ENCODE data around the gene SEC63. TPM values are rescaled to one million over a fixed set of nuclear protein-coding genes. Genes with fewer than 3 reads are reported as not detected.
"Not testable (repeated sequence)": the region's sequence is repeated elsewhere in the genome, so short reads cannot be mapped to it uniquely, and the experiment has no call there.

The SEC63 gene
- total RNA-seq, 1 donor from 2014 or later, result 311 TPM

- peaks cover 8% of the 10 kb centered on the region for H3K9me3 Mint-ChIP-seq (ENCODE audit: unreplicated experiment)
- H3K4me1 Mint-ChIP-seq (ENCODE audit: low read depth, unreplicated experiment), result peaks cover 17% of the 10 kb centered on the region
- no peaks in the 10 kb centered on the region for H3K36me3 Mint-ChIP-seq (ENCODE audit: unreplicated experiment)
- peaks cover 17% of the 10 kb centered on the region for H3K27me3 Mint-ChIP-seq (ENCODE audit: unreplicated experiment)
- peak overlapping the region; percentile 8 for H3K4me3 Mint-ChIP-seq (ENCODE audit: unreplicated experiment)
- no peak for DNase-seq
- no peak for TF ChIP-seq CTCF (IDR thresholded peaks at IDR 0.05; ENCODE audit: partially characterized antibody, unreplicated experiment)
- H3K27ac Mint-ChIP-seq (ENCODE audit: unreplicated experiment), result peak overlapping the region; percentile 95
Measured at GRCh38 chr6:108001696-108002231, 43.8 kb upstream of the SEC63 start.

- H3K36me3 Mint-ChIP-seq (ENCODE audit: unreplicated experiment); H3K9me3 Mint-ChIP-seq (ENCODE audit: unreplicated experiment); DNase-seq; H3K27ac Mint-ChIP-seq (ENCODE audit: unreplicated experiment); H3K4me3 Mint-ChIP-seq (ENCODE audit: unreplicated experiment): not testable (repeated sequence)
- Mint-ChIP-seq H3K27me3 (ENCODE audit: unreplicated experiment) (peaks cover 17% of the 10 kb centered on the region), H3K4me1 (ENCODE audit: low read depth, unreplicated experiment) (peaks cover 23% of the 10 kb centered on the region)
Measured at GRCh38 chr6:108000259-108000658, 42.3 kb upstream of the SEC63 start.

GRCh38 chr6:107999341-107999740 lies 41.3 kb upstream of the SEC63 start:
- Mint-ChIP-seq H3K36me3 (ENCODE audit: unreplicated experiment) (no peaks in the 10 kb centered on the region), H3K27ac (ENCODE audit: unreplicated experiment) (no peak overlapping the region)

GRCh38 chr6:107991772-107992550 lies 34.0 kb upstream of the SEC63 start:
- DNase-seq, result no peak
- no peaks in the 10 kb centered on the region for H3K36me3 Mint-ChIP-seq (ENCODE audit: unreplicated experiment)
- H3K4me1 Mint-ChIP-seq (ENCODE audit: low read depth, unreplicated experiment), result peaks cover 15% of the 10 kb centered on the region
- no peaks in the 10 kb centered on the region for H3K27me3 Mint-ChIP-seq (ENCODE audit: unreplicated experiment)
- peak overlapping the region; percentile 49 for H3K27ac Mint-ChIP-seq (ENCODE audit: unreplicated experiment)
- TF ChIP-seq CTCF (IDR thresholded peaks at IDR 0.05; ENCODE audit: partially characterized antibody, unreplicated experiment), result no peak
- H3K9me3 Mint-ChIP-seq (ENCODE audit: unreplicated experiment), result peaks cover 2% of the 10 kb centered on the region
- no peak overlapping the region for H3K4me3 Mint-ChIP-seq (ENCODE audit: unreplicated experiment)

More at GRCh38 chr6:107999341-107999740, 41.3 kb upstream of the SEC63 start:
- H3K27me3 Mint-ChIP-seq (ENCODE audit: unreplicated experiment), result peaks cover 17% of the 10 kb centered on the region
- TF ChIP-seq CTCF (IDR thresholded peaks at IDR 0.05; ENCODE audit: partially characterized antibody, unreplicated experiment), result no peak
- peaks cover 23% of the 10 kb centered on the region for H3K4me1 Mint-ChIP-seq (ENCODE audit: low read depth, unreplicated experiment)
- DNase-seq, result no peak
- H3K9me3 Mint-ChIP-seq (ENCODE audit: unreplicated experiment), result peaks cover 9% of the 10 kb centered on the region
- no peak overlapping the region for H3K4me3 Mint-ChIP-seq (ENCODE audit: unreplicated experiment)

GRCh38 chr6:107991061-107991460 lies 33.1 kb upstream of the SEC63 start:
- no peak overlapping the region for H3K4me3 Mint-ChIP-seq (ENCODE audit: unreplicated experiment)
- no peak for DNase-seq
- no peaks in the 10 kb centered on the region for H3K27me3 Mint-ChIP-seq (ENCODE audit: unreplicated experiment)
- H3K9me3 Mint-ChIP-seq (ENCODE audit: unreplicated experiment), result peaks cover 2% of the 10 kb centered on the region
- no peak overlapping the region for H3K27ac Mint-ChIP-seq (ENCODE audit: unreplicated experiment)
- no peak for TF ChIP-seq CTCF (IDR thresholded peaks at IDR 0.05; ENCODE audit: partially characterized antibody, unreplicated experiment)
- no peaks in the 10 kb centered on the region for H3K36me3 Mint-ChIP-seq (ENCODE audit: unreplicated experiment)
- peaks cover 15% of the 10 kb centered on the region for H3K4me1 Mint-ChIP-seq (ENCODE audit: low read depth, unreplicated experiment)

- H3K4me3 Mint-ChIP-seq (ENCODE audit: unreplicated experiment); H3K27ac Mint-ChIP-seq (ENCODE audit: unreplicated experiment); DNase-seq; H3K27me3 Mint-ChIP-seq (ENCODE audit: unreplicated experiment); H3K9me3 Mint-ChIP-seq (ENCODE audit: unreplicated experiment); H3K36me3 Mint-ChIP-seq (ENCODE audit: unreplicated experiment): not testable (repeated sequence)
- H3K4me1 Mint-ChIP-seq (ENCODE audit: low read depth, unreplicated experiment), result peaks cover 11% of the 10 kb centered on the region
Measured at GRCh38 chr6:107990587-107990986, 32.6 kb upstream of the SEC63 start.

Data from glutamatergic neuron (in vitro differentiated cells).